ENCODE results near the gene PAGR1.

Gene PAGR1

DNA sequence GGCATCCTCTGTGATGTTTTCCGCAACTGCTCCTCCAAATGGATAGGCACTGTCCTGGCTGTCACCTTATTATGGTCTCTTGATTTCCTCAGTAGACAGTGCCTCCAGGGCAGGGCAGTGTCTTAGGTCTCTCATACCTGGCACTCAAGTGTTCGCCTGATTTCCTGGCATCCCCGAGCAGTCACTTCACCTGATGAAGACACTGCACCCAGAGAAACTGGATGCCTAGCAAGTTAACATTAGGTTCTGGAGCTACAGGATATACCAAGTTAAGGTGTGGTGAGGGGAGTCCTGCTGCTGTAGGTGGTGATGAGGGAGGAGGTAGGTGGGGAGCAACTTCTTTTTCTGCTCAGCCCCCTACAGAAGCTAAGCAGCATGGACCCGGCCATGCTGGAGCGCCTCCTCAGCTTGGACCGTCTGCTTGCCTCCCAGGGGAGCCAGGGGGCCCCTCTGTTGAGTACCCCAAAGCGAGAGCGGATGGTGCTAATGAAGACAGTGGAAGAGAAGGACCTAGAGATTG lies 13.5 kb upstream of the PAGR1 start:
- peaks cover 26% of the 10 kb centered on the region for H3K36me3 ChIP-seq (ENCODE audit: control insufficient read depth, insufficient read depth, low read length, severe bottlenecking)
- no peaks in the 10 kb centered on the region for H3K27me3 ChIP-seq (replicated peaks; ENCODE audit: control insufficient read depth, insufficient read depth, low read length)
- peaks cover 9% of the 10 kb centered on the region for H3K4me1 ChIP-seq (ENCODE audit: control insufficient read depth, insufficient read depth, low read length)
- H3K9ac ChIP-seq (ENCODE audit: low read length): no peak overlapping the region
- no peaks in the 10 kb centered on the region for H3K9me3 ChIP-seq (ENCODE audit: control insufficient read depth, low read length)
- H3K4me3 ChIP-seq (ENCODE audit: low read length): no peak overlapping the region
- no peak for DNase-seq (ENCODE audit: low read depth)

DNA sequence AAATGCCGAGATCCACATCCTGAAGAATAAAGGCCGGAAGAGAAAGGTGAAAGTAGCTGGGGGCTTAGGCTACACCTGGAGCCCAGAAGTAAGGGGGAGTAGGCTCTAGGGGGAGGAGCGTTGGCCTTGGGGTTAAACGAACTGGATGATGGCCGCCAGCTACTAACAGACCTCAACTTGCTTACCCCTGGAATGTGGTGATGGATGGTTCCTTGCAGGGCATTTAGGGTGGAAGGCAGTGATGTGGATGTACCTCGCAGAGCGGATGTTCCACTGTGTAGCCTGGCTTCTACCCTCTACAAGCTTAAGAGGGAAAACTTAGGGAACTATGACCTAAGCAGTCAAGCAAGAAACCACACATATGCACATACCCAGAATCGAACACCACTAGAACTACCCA lies 11.9 kb upstream of the PAGR1 start:
- peaks cover 18% of the 10 kb centered on the region for H3K4me1 ChIP-seq (ENCODE audit: control insufficient read depth, insufficient read depth, low read length)
- H3K9me3 ChIP-seq (ENCODE audit: control insufficient read depth, low read length): no peaks in the 10 kb centered on the region
- H3K36me3 ChIP-seq (ENCODE audit: control insufficient read depth, insufficient read depth, low read length, severe bottlenecking): peaks cover 16% of the 10 kb centered on the region

DNA sequence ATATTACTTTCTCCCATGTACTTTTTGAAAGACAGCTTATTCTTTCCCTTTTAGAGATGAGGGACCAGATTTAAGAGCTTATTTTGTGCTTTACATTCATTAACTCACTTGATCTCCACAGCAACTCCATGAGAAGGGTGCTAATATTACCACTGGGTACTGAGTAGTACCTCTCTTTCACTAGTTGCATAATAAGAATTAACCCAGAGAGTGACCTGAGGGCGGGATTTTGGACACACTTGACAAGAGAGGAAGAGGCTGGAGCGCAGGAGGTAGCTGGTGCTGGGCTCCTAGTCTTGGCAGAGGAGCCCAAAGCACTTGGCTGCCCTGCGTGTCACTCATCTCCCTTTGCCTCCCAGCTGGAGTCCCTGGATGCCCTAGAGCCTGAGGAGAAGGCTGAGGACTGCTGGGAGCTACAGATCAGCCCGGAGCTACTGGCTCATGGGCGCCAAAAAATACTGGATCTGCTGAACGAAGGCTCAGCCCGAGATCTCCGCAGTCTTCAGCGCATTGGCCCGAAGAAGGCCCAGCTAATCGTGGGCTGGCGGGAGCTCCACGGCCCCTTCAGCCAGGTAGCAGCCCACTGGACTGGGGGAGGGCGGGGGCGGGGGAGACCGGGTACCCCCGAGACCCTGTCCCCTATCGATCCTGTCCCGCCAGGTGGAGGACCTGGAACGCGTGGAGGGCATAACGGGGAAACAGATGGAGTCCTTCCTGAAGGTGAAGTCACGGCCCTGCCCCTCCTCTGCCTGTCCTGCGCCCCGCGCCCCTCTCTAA lies 11.3 kb upstream of the PAGR1 start:
- Histone ChIP-seq H3K9ac (ENCODE audit: low read length) (peak overlapping the region; percentile 98), H3K9me3 (ENCODE audit: control insufficient read depth, low read length) (no peaks in the 10 kb centered on the region), H3K4me1 (ENCODE audit: control insufficient read depth, insufficient read depth, low read length) (peaks cover 19% of the 10 kb centered on the region), H3K27me3 (replicated peaks; ENCODE audit: control insufficient read depth, insufficient read depth, low read length) (no peaks in the 10 kb centered on the region), H3K4me3 (ENCODE audit: low read length) (peak overlapping the region; percentile 91), H3K36me3 (ENCODE audit: control insufficient read depth, insufficient read depth, low read length, severe bottlenecking) (peaks cover 13% of the 10 kb centered on the region)
- DNase-seq (ENCODE audit: low read depth): peak; percentile 48

More for the DNA sequence above, 11.9 kb upstream of the PAGR1 start:
- Histone ChIP-seq H3K27me3 (replicated peaks; ENCODE audit: control insufficient read depth, insufficient read depth, low read length) (no peaks in the 10 kb centered on the region), H3K4me3 (ENCODE audit: low read length) (peak overlapping the region; percentile 91), H3K9ac (ENCODE audit: low read length) (peak overlapping the region; percentile 98)
- no peak for DNase-seq (ENCODE audit: low read depth)

DNA sequence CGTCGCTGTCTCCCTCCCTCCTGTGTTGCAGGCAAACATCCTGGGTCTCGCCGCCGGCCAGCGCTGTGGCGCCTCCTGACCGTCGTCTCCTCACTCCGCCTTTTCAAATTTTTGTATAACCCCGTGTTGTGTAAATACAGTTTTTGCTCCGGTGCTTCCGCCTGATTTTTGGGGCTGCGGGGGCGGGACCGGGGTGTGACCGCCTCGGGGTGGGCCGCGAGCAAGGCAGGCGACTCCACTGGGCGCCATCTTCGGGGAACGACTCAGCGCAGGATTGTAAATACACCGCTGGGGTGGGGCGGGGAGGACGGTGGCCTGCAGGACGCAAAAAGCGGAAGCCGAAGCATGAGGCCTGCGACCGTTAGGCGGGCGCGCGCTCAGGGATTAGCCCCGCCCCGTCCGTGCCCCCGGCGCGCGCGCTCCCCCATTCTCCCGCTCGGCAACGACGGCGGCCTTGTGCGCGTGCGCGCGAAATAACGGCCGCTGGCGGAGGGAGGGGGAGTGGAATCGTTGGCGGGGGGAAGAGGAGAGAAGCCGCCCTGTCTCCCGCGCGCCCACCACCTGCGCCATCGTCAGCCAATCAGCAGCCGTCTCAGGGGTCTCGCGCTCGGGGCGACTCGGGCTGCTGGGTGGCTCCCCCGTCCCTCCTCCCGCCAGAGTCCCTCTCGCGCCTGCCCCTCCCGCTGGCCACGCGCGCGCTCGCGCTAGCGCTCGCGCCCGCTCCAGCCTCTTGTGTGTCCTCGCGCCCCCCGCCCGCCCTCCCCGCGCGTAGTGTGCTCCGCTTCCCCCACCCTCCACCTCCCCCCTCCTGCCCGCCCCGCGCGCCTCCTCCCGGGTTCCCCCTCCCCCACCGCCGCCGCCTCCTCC lies 10.5 kb upstream of the PAGR1 start:
- Histone ChIP-seq H3K4me3 (ENCODE audit: low read length) (peak overlapping the region; percentile 91), H3K9me3 (ENCODE audit: control insufficient read depth, low read length) (no peaks in the 10 kb centered on the region), H3K27me3 (replicated peaks; ENCODE audit: control insufficient read depth, insufficient read depth, low read length) (no peaks in the 10 kb centered on the region), H3K4me1 (ENCODE audit: control insufficient read depth, insufficient read depth, low read length) (peaks cover 23% of the 10 kb centered on the region), H3K9ac (ENCODE audit: low read length) (peak overlapping the region; percentile 98), H3K36me3 (ENCODE audit: control insufficient read depth, insufficient read depth, low read length, severe bottlenecking) (peaks cover 12% of the 10 kb centered on the region)
- peak; percentile 99 for DNase-seq (ENCODE audit: low read depth)

DNA sequence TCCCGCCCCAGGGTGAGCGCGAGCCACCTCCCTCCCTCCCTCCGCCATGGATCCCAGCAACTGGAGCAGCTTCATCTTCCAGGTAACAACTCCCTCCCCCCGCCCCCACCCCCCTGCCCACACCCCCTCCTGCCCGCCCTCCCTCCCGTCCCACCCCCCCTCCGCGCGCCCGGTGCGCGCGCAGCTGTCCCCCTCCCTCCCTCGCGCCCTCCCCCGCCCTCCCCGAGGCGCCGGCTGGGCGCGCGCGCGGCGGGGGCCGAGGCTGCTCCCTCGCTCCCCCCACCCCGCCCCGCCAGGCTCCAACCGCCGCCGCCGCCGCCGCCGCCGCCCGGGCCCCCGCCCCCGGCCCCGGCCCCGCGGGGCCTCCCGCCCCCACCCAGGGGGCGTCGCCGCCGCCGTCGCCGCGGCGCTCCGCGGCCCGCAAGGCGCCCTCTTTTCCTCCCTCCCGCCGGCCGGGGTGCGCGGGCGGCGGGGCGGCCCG lies 9.8 kb upstream of the PAGR1 start, which contains the start of gene MAZ:
MAZ (plus strand) TSS at position 431 of the 481 bp plus-strand sequence. CDS start 173 bp downstream, outside the sequence.
- peaks cover 15% of the 10 kb centered on the region for H3K36me3 ChIP-seq (ENCODE audit: control insufficient read depth, insufficient read depth, low read length, severe bottlenecking)
- peak within 1 kb of the TSS; percentile 98 for H3K9ac ChIP-seq (ENCODE audit: low read length)
- H3K4me3 ChIP-seq (ENCODE audit: low read length): peak within 1 kb of the TSS; percentile 91
- no peaks in the 10 kb centered on the region for H3K9me3 ChIP-seq (ENCODE audit: control insufficient read depth, low read length)
- peaks cover 29% of the 10 kb centered on the region for H3K4me1 ChIP-seq (ENCODE audit: control insufficient read depth, insufficient read depth, low read length)
- peak; percentile 88 for DNase-seq (ENCODE audit: low read depth)
- H3K27me3 ChIP-seq (replicated peaks; ENCODE audit: control insufficient read depth, insufficient read depth, low read length): no peaks in the 10 kb centered on the region

DNA sequence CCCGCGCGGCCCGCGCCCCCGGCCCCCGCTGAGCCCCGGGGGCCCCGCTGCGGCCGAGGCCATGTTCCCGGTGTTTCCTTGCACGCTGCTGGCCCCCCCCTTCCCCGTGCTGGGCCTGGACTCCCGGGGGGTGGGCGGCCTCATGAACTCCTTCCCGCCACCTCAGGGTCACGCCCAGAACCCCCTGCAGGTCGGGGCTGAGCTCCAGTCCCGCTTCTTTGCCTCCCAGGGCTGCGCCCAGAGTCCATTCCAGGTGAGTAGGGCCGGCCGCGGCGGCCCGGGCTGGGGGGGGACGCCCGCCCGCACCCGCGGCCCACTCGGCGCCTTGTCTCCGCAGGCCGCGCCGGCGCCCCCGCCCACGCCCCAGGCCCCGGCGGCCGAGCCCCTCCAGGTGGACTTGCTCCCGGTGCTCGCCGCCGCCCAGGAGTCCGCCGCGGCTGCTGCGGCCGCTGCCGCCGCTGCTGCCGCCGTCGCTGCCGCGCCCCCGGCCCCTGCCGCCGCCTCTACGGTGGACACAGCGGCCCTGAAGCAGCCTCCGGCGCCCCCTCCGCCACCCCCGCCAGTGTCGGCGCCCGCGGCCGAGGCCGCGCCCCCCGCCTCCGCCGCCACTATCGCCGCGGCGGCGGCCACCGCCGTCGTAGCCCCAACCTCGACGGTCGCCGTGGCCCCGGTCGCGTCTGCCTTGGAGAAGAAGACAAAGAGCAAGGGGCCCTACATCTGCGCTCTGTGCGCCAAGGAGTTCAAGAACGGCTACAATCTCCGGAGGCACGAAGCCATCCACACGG lies 9.1 kb upstream of the PAGR1 start:
- peak; percentile 37 for DNase-seq (ENCODE audit: low read depth)
- peaks cover 15% of the 10 kb centered on the region for H3K36me3 ChIP-seq (ENCODE audit: control insufficient read depth, insufficient read depth, low read length, severe bottlenecking)
- no peaks in the 10 kb centered on the region for H3K27me3 ChIP-seq (replicated peaks; ENCODE audit: control insufficient read depth, insufficient read depth, low read length)
- no peaks in the 10 kb centered on the region for H3K9me3 ChIP-seq (ENCODE audit: control insufficient read depth, low read length)
- peak overlapping the region; percentile 89 for H3K9ac ChIP-seq (ENCODE audit: low read length)
- H3K4me1 ChIP-seq (ENCODE audit: control insufficient read depth, insufficient read depth, low read length): peaks cover 29% of the 10 kb centered on the region
- H3K4me3 ChIP-seq (ENCODE audit: low read length): peak overlapping the region; percentile 85

DNA sequence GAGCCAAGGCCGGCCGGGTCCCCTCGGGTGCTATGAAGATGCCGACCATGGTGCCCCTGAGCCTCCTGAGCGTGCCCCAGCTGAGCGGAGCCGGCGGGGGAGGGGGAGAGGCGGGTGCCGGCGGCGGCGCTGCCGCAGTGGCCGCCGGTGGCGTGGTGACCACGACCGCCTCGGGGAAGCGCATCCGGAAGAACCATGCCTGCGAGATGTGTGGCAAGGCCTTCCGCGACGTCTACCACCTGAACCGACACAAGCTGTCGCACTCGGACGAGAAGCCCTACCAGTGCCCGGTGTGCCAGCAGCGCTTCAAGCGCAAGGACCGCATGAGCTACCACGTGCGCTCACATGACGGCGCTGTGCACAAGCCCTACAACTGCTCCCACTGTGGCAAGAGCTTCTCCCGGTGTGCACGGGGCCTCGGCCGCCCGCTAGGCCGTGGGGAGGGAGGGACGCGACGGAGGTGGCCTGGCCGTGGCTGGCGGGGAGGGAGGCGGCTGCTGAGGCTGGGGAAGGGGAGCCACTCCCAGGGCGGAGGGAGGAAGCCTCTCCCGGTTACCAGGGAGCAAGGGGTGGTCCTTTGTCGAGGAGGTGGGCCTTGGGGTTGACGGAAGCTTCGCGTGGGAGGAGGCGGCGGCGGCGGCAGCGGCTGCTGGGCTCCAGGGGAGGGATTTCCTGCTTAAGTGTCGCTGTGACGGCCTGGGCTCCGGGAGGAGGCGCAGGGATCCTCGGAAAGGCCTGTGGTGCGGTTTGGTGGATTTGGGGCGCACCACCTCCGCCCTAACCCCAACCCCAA lies 8.3 kb upstream of the PAGR1 start:
- H3K27me3 ChIP-seq (replicated peaks; ENCODE audit: control insufficient read depth, insufficient read depth, low read length): no peaks in the 10 kb centered on the region

DNA sequence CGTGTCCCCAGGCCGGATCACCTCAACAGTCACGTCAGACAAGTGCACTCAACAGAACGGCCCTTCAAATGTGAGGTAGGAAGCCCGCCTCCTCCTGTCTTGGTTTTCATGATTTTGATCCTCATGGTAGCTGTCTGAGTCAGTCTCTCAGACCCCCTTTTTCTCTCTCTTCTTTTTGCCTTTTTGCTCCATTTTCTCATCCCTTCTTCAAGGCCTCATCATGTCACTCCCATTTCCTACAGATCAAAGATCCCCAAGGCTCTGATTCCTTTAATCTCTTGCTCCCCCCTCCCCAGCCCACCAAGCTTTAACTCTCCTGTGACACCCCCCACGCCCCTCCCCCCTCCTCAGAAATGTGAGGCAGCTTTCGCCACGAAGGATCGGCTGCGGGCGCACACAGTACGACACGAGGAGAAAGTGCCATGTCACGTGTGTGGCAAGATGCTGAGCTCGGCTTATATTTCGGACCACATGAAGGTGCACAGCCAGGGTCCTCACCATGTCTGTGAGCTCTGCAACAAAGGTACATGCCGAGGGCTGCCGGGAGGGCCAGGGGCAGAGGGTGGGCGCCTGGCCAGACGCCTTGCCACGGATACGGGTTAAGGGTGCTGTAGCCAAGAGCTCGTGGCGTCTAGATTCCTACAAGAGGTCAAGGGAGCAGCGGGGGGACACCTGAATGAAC lies 7.6 kb upstream of the PAGR1 start:
- peaks cover 15% of the 10 kb centered on the region for H3K36me3 ChIP-seq (ENCODE audit: control insufficient read depth, insufficient read depth, low read length, severe bottlenecking)
- H3K4me1 ChIP-seq (ENCODE audit: control insufficient read depth, insufficient read depth, low read length): peaks cover 31% of the 10 kb centered on the region
- H3K9ac ChIP-seq (ENCODE audit: low read length): peak overlapping the region; percentile 89
- H3K4me3 ChIP-seq (ENCODE audit: low read length): peak overlapping the region; percentile 85
- H3K9me3 ChIP-seq (ENCODE audit: control insufficient read depth, low read length): no peaks in the 10 kb centered on the region
- no peak for DNase-seq (ENCODE audit: low read depth)
- H3K27me3 ChIP-seq (replicated peaks; ENCODE audit: control insufficient read depth, insufficient read depth, low read length): no peaks in the 10 kb centered on the region

More for the DNA sequence above, 8.3 kb upstream of the PAGR1 start:
- peaks cover 31% of the 10 kb centered on the region for H3K4me1 ChIP-seq (ENCODE audit: control insufficient read depth, insufficient read depth, low read length)
- H3K9ac ChIP-seq (ENCODE audit: low read length): peak overlapping the region; percentile 89
- H3K4me3 ChIP-seq (ENCODE audit: low read length): peak overlapping the region; percentile 85
- no peaks in the 10 kb centered on the region for H3K9me3 ChIP-seq (ENCODE audit: control insufficient read depth, low read length)
- peaks cover 15% of the 10 kb centered on the region for H3K36me3 ChIP-seq (ENCODE audit: control insufficient read depth, insufficient read depth, low read length, severe bottlenecking)
- DNase-seq (ENCODE audit: low read depth): peak; percentile 93

DNA sequence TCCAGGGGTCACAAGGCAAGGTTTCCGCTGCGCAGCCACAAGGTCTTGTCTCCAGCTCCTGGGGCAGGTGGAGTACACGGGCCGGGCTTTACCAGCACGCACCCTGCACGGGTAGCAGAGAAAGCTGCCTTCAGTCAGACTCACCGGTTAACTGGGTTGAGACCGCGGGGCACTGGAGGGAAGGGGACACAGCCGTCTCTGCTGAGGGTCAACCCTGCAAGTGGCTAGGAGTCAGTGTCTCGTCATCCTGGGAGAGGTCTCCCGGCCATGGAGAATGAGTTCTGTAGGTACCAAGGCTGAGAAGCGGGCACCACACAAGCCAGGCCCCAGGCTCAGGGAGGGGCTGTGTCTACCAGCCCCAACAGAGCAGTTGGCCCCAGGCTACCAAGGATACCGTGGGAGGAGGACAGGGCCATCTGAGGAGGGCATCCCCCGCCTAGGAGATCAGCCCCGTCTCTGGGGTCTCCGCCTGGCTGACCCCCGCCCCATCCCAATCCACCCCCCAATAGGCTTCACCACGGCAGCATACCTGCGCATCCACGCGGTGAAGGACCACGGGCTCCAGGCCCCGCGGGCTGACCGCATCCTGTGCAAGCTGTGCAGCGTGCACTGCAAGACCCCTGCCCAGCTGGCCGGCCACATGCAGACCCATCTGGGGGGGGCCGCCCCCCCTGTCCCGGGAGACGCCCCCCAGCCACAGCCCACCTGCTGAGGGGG lies 6.8 kb upstream of the PAGR1 start:
- Histone ChIP-seq H3K4me1 (ENCODE audit: control insufficient read depth, insufficient read depth, low read length) (peaks cover 29% of the 10 kb centered on the region), H3K36me3 (ENCODE audit: control insufficient read depth, insufficient read depth, low read length, severe bottlenecking) (peaks cover 15% of the 10 kb centered on the region), H3K27me3 (replicated peaks; ENCODE audit: control insufficient read depth, insufficient read depth, low read length) (no peaks in the 10 kb centered on the region), H3K9me3 (ENCODE audit: control insufficient read depth, low read length) (no peaks in the 10 kb centered on the region), H3K9ac (ENCODE audit: low read length) (peak overlapping the region; percentile 89), H3K4me3 (ENCODE audit: low read length) (peak overlapping the region; percentile 85)
- DNase-seq (ENCODE audit: low read depth): no peak
